ENCODE measurements around the gene EPHA1. TPM values are rescaled to one million over a fixed set of nuclear protein-coding genes. Genes with fewer than 3 reads are reported as not detected.
A peak's percentile ranks its signal among the peaks of the same experiment; 100 is the strongest.

The EPHA1 gene
- total RNA-seq, 1 experiment from 2014 or later = not detected

GRCh38 chr7:143385891-143386781, 22.5 kb downstream of the EPHA1 start:
- no peak for DNase-seq (ENCODE audit: low read depth, low spot score)
- in situ Hi-C loops (cut with HindIII; ENCODE audit: low pct_unique_long_range_greater_than_20kb, low sequenced_read_pairs) = loop anchor here (25.0 kb wide), 1 partner anchor 149 kb away; no protein-coding TSS in a partner anchor

DNA sequence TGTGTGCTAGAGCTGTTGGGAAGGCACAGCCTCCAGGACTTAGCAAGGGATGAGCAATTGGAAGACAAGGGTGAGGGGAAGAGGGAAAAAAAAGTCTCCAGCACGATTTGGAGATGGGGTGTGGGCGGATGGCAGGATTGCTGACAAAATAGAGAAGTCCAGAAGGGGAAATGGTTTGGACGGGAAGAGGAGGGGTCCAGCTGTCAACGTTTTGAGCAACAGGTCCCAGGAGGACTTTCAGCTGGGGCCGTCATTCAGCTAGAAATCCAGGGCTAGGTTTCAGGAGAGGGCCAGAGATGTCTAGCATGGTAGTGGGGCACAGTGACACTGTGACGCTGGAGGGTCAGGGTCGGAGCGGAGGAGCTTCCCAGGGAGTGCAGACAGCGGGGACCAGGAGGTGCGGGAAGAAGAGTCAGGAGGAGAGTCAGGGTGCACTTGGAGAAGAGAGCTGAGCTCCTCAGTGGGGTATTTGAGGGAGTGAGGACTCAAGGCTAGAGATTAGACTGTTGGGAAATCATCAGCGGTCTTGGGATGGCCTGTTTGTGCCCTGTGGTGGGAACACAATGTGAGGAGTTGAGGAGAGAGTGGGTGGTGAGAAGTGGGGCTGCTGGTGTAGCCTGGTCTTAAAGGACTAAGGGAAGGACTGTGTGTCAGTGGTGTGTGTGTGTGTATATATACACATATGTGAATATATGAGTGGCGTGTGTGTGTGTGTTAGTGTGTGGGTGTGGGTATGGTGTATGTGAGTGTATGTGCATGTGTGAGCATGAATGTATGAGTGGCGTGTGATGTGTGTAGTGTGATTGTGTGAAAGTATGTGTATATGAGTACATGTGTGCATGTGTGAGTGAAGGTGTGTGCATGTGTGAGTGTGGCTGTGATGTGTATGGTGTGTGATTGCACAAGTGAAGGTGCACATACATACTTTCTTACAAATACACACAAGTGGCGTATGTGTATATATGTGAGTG, 23.7 kb downstream of the EPHA1 start:
- in situ Hi-C loops (cut with HindIII; ENCODE audit: low pct_unique_long_range_greater_than_20kb, low sequenced_read_pairs) = loop anchor here (25.0 kb wide), 1 partner anchor 148 kb away; no protein-coding TSS in a partner anchor
- DNase-seq (ENCODE audit: low read depth, low spot score) = no peak

- in situ Hi-C loops (cut with HindIII; ENCODE audit: low pct_unique_long_range_greater_than_20kb, low sequenced_read_pairs) = loop anchor here (25.0 kb wide), 1 partner anchor 147 kb away; no protein-coding TSS in a partner anchor
- DNase-seq (ENCODE audit: low read depth, low spot score) = no peak
Measured at GRCh38 chr7:143384148-143384547, 24.5 kb downstream of the EPHA1 start.

DNA sequence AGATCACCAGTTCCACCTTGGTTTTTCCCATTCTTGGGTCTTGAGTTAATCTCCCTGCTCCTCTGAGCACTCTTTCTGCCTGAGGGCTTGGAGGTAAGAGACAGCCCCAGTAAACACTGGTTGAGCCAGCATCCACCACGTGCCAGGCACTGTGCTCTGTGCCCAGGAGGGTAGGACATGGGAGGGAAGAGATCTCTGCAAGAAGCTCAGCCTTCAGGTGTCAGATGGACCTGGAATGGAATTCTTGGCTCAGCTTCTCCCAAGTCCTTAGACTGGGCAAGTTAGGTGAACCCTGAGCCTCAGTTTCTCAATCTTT, 25.1 kb downstream of the EPHA1 start:
- in situ Hi-C loops (cut with HindIII; ENCODE audit: low pct_unique_long_range_greater_than_20kb, low sequenced_read_pairs) = loop anchor here (25.0 kb wide), 1 partner anchor 146 kb away; no protein-coding TSS in a partner anchor

GRCh38 chr7:143382791-143383641, 25.6 kb downstream of the EPHA1 start:
- in situ Hi-C loops (cut with HindIII; ENCODE audit: low pct_unique_long_range_greater_than_20kb, low sequenced_read_pairs) = loop anchor here (25.0 kb wide), 1 partner anchor 146 kb away; no protein-coding TSS in a partner anchor
- DNase-seq (ENCODE audit: low read depth, low spot score) = no peak

More for the DNA sequence above, 25.1 kb downstream of the EPHA1 start:
- no peak for DNase-seq (ENCODE audit: low read depth, low spot score)

DNA sequence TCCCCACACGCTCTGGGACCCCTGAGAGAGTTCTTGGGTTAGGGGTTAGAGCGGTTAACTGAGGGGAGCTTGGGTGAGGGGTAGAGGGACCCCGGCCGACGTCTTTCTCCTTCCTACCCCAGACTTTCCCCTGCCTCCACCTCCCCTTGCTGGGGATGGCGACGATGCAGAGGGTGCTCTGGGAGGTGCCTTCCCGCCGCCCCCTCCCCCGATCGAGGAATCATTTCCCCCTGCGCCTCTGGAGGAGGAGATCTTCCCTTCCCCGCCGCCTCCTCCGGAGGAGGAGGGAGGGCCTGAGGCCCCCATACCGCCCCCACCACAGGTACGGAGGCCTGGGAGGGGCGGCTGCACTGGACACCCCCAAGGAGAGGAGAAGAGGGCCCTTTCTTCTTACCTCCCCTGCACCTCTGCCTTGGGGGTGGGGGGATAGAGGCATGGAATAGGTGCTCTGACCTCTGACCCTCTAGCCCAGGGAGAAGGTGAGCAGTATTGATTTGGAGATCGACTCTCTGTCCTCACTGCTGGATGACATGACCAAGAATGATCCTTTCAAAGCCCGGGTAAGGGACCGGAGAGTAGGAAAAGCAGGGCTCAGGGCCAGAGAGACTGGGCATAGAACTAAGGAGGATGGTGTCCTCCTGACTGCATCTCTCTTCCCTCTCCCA, 26.4 kb downstream of the EPHA1 start:
- in situ Hi-C loops (cut with HindIII; ENCODE audit: low pct_unique_long_range_greater_than_20kb, low sequenced_read_pairs) = loop anchor here (25.0 kb wide), 1 partner anchor 145 kb away; no protein-coding TSS in a partner anchor
- no peak for DNase-seq (ENCODE audit: low read depth, low spot score)

DNA sequence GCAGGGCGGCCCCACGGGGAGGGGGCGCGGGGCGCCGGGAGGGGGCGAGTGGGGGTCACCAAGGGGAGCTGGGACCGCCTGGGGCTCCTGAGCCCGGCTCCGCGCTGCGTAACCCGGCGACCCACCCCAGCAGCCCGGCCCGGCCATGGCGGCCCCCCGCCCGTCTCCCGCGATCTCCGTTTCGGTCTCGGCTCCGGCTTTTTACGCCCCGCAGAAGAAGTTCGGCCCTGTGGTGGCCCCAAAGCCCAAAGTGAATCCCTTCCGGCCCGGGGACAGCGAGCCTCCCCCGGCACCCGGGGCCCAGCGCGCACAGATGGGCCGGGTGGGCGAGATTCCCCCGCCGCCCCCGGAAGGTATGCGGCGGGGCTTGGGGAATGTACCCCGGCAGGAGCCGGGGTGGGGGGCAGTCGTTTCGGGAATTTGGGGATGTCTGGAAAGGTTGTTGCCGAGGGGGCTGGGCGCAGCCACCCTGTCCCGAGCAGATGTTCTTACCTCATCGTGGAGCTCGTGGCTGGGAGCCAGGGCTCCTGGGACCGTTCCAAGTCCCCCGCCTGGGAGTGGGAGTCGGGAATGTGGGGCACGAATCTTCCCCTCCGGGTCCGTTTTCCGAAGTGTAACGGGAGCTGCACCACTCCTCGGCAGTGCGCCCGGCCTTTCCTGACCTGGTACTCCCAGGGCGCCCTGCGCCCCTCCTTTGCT, 27.1 kb downstream of the EPHA1 start:
- DNase-seq (ENCODE audit: low read depth, low spot score) = no peak
- in situ Hi-C loops (cut with HindIII; ENCODE audit: low pct_unique_long_range_greater_than_20kb, low sequenced_read_pairs) = loop anchor here (25.0 kb wide), 1 partner anchor 144 kb away; no protein-coding TSS in a partner anchor

GRCh38 chr7:143380646-143381426, 27.8 kb downstream of the EPHA1 start, which contains the start of gene ZYX:
Gene ZYX, plus strand, starts transcription at chr7:143381345. Its CDS starts 227 bp downstream, at chr7:143381572.
- peak; percentile 91 for DNase-seq (ENCODE audit: low read depth, low spot score)
- in situ Hi-C loops (cut with HindIII; ENCODE audit: low pct_unique_long_range_greater_than_20kb, low sequenced_read_pairs) = loop anchor here (25.0 kb wide), 1 partner anchor 144 kb away; no protein-coding TSS in a partner anchor

DNA sequence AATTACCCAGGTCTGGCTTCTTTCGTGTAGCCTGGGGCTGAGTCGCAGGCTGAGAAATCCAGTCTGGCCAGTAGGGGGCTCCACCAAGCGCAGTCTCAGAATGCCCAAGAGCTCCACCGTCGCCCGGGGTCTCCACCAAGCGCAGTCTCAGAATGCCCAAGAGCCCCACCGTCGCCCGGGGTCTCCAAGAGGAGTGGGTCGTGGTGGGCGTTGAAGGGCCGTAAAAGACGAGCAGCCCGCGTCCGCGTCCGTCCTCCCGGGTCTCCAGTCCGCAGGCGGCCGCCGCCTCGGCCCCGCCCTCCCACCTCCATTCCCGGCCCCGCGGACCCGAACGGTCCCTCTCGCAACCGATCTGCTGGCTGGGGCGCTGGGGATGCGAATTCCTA, 28.4 kb downstream of the EPHA1 start:
- in situ Hi-C loops (cut with HindIII; ENCODE audit: low pct_unique_long_range_greater_than_20kb, low sequenced_read_pairs) = loop anchor here (25.0 kb wide), 1 partner anchor 143 kb away; no protein-coding TSS in a partner anchor
- peak; percentile 90 for DNase-seq (ENCODE audit: low read depth, low spot score)

- DNase-seq (ENCODE audit: low read depth, low spot score) = no peak
- in situ Hi-C loops (cut with HindIII; ENCODE audit: low pct_unique_long_range_greater_than_20kb, low sequenced_read_pairs) = loop anchor here (25.0 kb wide), 1 partner anchor 142 kb away; no protein-coding TSS in a partner anchor
Measured at GRCh38 chr7:143379611-143380259, 28.9 kb downstream of the EPHA1 start.

DNA sequence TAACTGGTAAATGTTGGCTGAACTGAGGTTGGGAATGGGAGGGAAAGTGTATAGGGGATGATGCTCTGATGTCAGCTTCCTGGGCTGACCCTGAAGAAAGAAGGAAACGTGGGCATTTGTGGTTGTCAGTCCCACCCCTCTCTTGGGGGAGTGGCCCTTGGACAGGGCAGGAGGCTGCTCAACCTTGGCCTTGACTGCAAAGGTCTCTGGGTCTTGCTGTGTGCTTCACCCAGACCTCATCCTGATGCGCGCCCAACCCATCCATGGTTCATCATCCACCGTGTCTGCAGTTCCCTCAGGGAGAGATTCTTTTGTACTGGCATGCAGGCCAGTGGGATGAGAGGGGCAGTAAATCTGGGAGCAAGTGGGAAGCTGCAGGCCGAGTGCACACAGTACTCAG, 32.3 kb downstream of the EPHA1 start:
- in situ Hi-C loops (cut with HindIII; ENCODE audit: low pct_unique_long_range_greater_than_20kb, low sequenced_read_pairs) = loop anchor here (25.0 kb wide), 1 partner anchor 139 kb away; no protein-coding TSS in a partner anchor
- no peak for DNase-seq (ENCODE audit: low read depth, low spot score)

- in situ Hi-C loops (cut with HindIII; ENCODE audit: low pct_unique_long_range_greater_than_20kb, low sequenced_read_pairs) = loop anchor here (25.0 kb wide), 1 partner anchor 138 kb away; no protein-coding TSS in a partner anchor
Measured at GRCh38 chr7:143375298-143376034, 33.2 kb downstream of the EPHA1 start.

DNA sequence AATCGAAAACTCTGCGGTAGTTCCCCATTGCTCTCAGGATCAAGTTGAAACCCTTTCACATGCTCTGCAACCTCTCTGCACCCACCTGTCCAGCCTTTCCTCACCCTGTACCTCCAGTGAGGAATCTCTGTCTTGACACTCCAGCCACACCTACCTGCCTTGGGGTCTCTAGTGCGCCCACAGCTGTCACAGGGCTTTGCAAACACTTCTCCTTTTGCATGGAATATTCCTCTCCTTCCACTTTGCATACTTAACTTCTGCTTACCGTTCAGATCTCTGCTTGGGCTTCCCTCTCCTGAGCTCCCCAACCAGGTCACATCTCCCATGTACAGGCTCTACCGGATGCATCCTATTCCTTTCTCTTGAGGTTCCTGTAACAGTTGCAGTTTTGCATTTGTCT, 34.1 kb downstream of the EPHA1 start:
- no peak for DNase-seq (ENCODE audit: low read depth, low spot score)
- in situ Hi-C loops (cut with HindIII; ENCODE audit: low pct_unique_long_range_greater_than_20kb, low sequenced_read_pairs) = no loop called here

More at GRCh38 chr7:143375298-143376034, 33.2 kb downstream of the EPHA1 start:
- no peak for DNase-seq (ENCODE audit: low read depth, low spot score)

GRCh38 chr7:143373255-143373794, 35.3 kb downstream of the EPHA1 start:
- in situ Hi-C loops (cut with HindIII; ENCODE audit: low pct_unique_long_range_greater_than_20kb, low sequenced_read_pairs) = no loop called here
- DNase-seq (ENCODE audit: low read depth, low spot score) = no peak
